Neural cell (in vitro differentiated cells): ENCODE results near the gene ECI1. TPM values are rescaled to one million over a fixed set of nuclear protein-coding genes. Genes with fewer than 3 reads are reported as not detected.

Source experiments
- H2AFZ ChIP-seq: fragments of 200-600, 300-800 bp; sonication (generic), shearing (Covaris generic); 2 replicates; pipeline ENCODE4 v1.6.0; 2014; ENCODE audit warnings: low read depth, mild to moderate bottlenecking, antibody characterized with exemption, low read length, moderate library complexity
- H3F3A ChIP-seq: fragments of 200-600 bp; shearing (Covaris generic); 2 replicates; pipeline ENCODE4 v1.6.1; 2016; ENCODE audit warnings: mild to moderate bottlenecking, moderate library complexity, mixed read lengths, antibody characterized with exemption, low read length; ENCODE audit not compliant: insufficient read depth, poor library complexity, severe bottlenecking
- H3K27ac ChIP-seq: fragments of 200-600, 300-800 bp; sonication (generic), shearing (Covaris generic); 2 replicates; pipeline ENCODE4 v1.5.1; 2014; ENCODE audit warnings: mild to moderate bottlenecking, low read length, moderate library complexity
- H3K27me3 ChIP-seq: fragments of 300-800, 200-600 bp; sonication (generic), shearing (Covaris generic); 2 replicates; pipeline ENCODE4 v1.6.0; 2014; ENCODE audit warnings: mild to moderate bottlenecking, low read depth, low read length, moderate library complexity; ENCODE audit not compliant: insufficient read depth
- H3K36me3 ChIP-seq: fragments of 300-800, 200-600 bp; sonication (generic), shearing (Covaris generic); 2 replicates; pipeline ENCODE4 v1.5.1; 2014; ENCODE audit warnings: mild to moderate bottlenecking, antibody characterized with exemption, low read length, moderate library complexity; ENCODE audit not compliant: insufficient read depth
- H3K4me2 ChIP-seq: fragments of 300-800, 200-600 bp; sonication (generic), shearing (Covaris generic); 2 replicates; pipeline ENCODE4 v1.6.0; 2014; ENCODE audit warnings: mild to moderate bottlenecking, low read length
- H3K4me3 ChIP-seq: fragments of 300-800, 200-600 bp; sonication (generic), shearing (Covaris generic); 2 replicates; pipeline ENCODE4 v1.5.1; 2014; ENCODE audit warnings: mild to moderate bottlenecking, low read length, moderate library complexity
- H3K79me2 ChIP-seq: fragments of 200-600 bp; shearing (Covaris generic); replicated peaks from 2 replicates; pipeline ENCODE4 v1.6.0; 2014; ENCODE audit warnings: mild to moderate bottlenecking, low read length, moderate library complexity; ENCODE audit not compliant: insufficient read depth
- H3K9ac ChIP-seq: fragments of 300-800, 200-600 bp; sonication (generic), shearing (Covaris generic); 2 replicates; pipeline ENCODE4 v1.6.1; 2016; ENCODE audit warnings: mild to moderate bottlenecking, low read length, mixed read lengths
- H3K9me2 ChIP-seq: fragments of 200-600 bp; shearing (Covaris generic); 2 replicates; pipeline ENCODE4 v1.6.1; 2016; ENCODE audit warnings: mild to moderate bottlenecking, low read length, mixed read lengths; ENCODE audit not compliant: insufficient read depth
- H3K9me3 ChIP-seq: fragments of 200-600, 300-800 bp; sonication (generic), shearing (Covaris generic); 2 replicates; pipeline ENCODE4 v1.6.1; 2016; ENCODE audit warnings: mild to moderate bottlenecking, mixed run types, low read length, moderate library complexity, mixed read lengths
- H4K20me1 ChIP-seq: fragments of 200-600 bp; shearing (Covaris generic); 2 replicates; pipeline ENCODE4 v1.6.1; 2016; ENCODE audit warnings: mild to moderate bottlenecking, mixed run types; ENCODE audit not compliant: insufficient read depth
- EP300 ChIP-seq: fragments of 450-650 bp; conservative IDR thresholded peaks from 2 replicates; pipeline ENCODE4 v1.6.1; 2014; ENCODE audit warnings: antibody characterized with exemption, mild to moderate bottlenecking, moderate library complexity; ENCODE audit not compliant: poor library complexity, severe bottlenecking
- EZH2 ChIP-seq: fragments of 200-600, 300-800 bp; shearing (Covaris generic), sonication (generic); IDR thresholded peaks from 2 replicates; pipeline ENCODE4 v1.6.1; 2014; ENCODE audit warnings: antibody characterized with exemption, low read length, borderline replicate concordance, mild to moderate bottlenecking; ENCODE audit not compliant: insufficient read depth, poor library complexity, severe bottlenecking
- MXI1 ChIP-seq: fragments of 450-650 bp; conservative IDR thresholded peaks from 2 replicates; pipeline ENCODE4 v1.6.1; 2014; ENCODE audit warnings: antibody characterized with exemption, mild to moderate bottlenecking; ENCODE audit not compliant: poor library complexity, severe bottlenecking
- POLR2AphosphoS5 ChIP-seq: IDR thresholded peaks from 2 replicates; pipeline ENCODE4 v1.6.1; 2012
- RAD21 ChIP-seq: fragments of 450-650 bp; conservative IDR thresholded peaks from 2 replicates; pipeline ENCODE4 v1.6.1; 2014; ENCODE audit warnings: antibody characterized with exemption, mild to moderate bottlenecking, moderate library complexity
- SMC3 ChIP-seq: fragments of 450-650 bp; conservative IDR thresholded peaks from 2 replicates; pipeline ENCODE4 v1.6.1; 2014; ENCODE audit warnings: antibody characterized with exemption, mild to moderate bottlenecking, moderate library complexity; ENCODE audit not compliant: poor library complexity
- TAF1 ChIP-seq: IDR thresholded peaks from 2 replicates; pipeline ENCODE4 v1.6.1; 2012; ENCODE audit warnings: low read depth
- polyA plus RNA-seq: library from polyadenylated mRNA; depleted of rRNA; stranded (reverse); fragments of >200 nt; gene quantifications from 2 replicates; pipeline ENCODE4 v1.2.3, GENCODE V29; 2014
- TF ChIP-seq, protein P1 (sequence below): IDR thresholded peaks from 2 replicates; pipeline ENCODE4 v1.6.1; 2012; ENCODE audit warnings: borderline replicate concordance
- TF ChIP-seq, protein P2 (sequence below): fragments of 450-650 bp; IDR thresholded peaks from 2 replicates; pipeline ENCODE4 v1.5.1; 2014; ENCODE audit warnings: antibody characterized with exemption, mild to moderate bottlenecking, moderate library complexity; ENCODE audit not compliant: poor library complexity, severe bottlenecking

ECI1 gene
- polyA plus RNA-seq, 1 donor from 2014 or later = 35.3 TPM

- H2AFZ ChIP-seq = no peak overlapping the region
- no peaks in the 10 kb centered on the region for H3K36me3 ChIP-seq
These were observed 37.9 kb upstream of the ECI1 start for GRCh38 chr16:2289282-2289681.

DNA sequence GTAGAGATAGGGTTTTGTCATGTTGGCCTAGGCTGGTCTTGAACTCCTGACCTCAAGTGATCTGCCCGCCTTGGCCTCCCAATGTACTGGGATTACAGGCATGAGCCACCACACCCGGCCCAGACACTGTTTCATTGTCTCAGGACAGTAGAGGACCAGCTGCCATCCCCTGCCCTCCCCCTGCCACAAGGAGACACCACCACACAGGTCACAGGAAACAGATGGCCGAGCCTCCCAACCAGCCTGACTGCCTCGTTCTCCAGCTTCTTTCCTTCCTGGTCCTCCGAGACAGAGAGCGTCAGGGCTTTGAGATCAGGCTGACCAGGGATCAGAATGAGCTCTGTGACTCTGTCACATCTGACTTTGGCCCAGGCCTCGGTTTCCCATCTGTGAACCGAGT is 37.3 kb upstream of the ECI1 start:
- H3K36me3 ChIP-seq = no peaks in the 10 kb centered on the region
- H4K20me1 ChIP-seq = no peaks in the 10 kb centered on the region
- H3K4me3 ChIP-seq = no peak overlapping the region
- TF ChIP-seq SMC3 = no peak
- TF ChIP-seq, protein P1, sequence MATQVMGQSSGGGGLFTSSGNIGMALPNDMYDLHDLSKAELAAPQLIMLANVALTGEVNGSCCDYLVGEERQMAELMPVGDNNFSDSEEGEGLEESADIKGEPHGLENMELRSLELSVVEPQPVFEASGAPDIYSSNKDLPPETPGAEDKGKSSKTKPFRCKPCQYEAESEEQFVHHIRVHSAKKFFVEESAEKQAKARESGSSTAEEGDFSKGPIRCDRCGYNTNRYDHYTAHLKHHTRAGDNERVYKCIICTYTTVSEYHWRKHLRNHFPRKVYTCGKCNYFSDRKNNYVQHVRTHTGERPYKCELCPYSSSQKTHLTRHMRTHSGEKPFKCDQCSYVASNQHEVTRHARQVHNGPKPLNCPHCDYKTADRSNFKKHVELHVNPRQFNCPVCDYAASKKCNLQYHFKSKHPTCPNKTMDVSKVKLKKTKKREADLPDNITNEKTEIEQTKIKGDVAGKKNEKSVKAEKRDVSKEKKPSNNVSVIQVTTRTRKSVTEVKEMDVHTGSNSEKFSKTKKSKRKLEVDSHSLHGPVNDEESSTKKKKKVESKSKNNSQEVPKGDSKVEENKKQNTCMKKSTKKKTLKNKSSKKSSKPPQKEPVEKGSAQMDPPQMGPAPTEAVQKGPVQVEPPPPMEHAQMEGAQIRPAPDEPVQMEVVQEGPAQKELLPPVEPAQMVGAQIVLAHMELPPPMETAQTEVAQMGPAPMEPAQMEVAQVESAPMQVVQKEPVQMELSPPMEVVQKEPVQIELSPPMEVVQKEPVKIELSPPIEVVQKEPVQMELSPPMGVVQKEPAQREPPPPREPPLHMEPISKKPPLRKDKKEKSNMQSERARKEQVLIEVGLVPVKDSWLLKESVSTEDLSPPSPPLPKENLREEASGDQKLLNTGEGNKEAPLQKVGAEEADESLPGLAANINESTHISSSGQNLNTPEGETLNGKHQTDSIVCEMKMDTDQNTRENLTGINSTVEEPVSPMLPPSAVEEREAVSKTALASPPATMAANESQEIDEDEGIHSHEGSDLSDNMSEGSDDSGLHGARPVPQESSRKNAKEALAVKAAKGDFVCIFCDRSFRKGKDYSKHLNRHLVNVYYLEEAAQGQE = no peak
- no peak for TF ChIP-seq EZH2
- TF ChIP-seq, protein P2, sequence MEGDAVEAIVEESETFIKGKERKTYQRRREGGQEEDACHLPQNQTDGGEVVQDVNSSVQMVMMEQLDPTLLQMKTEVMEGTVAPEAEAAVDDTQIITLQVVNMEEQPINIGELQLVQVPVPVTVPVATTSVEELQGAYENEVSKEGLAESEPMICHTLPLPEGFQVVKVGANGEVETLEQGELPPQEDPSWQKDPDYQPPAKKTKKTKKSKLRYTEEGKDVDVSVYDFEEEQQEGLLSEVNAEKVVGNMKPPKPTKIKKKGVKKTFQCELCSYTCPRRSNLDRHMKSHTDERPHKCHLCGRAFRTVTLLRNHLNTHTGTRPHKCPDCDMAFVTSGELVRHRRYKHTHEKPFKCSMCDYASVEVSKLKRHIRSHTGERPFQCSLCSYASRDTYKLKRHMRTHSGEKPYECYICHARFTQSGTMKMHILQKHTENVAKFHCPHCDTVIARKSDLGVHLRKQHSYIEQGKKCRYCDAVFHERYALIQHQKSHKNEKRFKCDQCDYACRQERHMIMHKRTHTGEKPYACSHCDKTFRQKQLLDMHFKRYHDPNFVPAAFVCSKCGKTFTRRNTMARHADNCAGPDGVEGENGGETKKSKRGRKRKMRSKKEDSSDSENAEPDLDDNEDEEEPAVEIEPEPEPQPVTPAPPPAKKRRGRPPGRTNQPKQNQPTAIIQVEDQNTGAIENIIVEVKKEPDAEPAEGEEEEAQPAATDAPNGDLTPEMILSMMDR = no peak
- no peak for TF ChIP-seq TAF1
- no peak for TF ChIP-seq RAD21
- no peak for TF ChIP-seq EP300
- TF ChIP-seq MXI1 = no peak
- H3K9me2 ChIP-seq = no peaks in the 10 kb centered on the region
- H3K9me3 ChIP-seq = no peaks in the 10 kb centered on the region
- no peak overlapping the region for H3K27ac ChIP-seq
- no peaks in the 10 kb centered on the region for H3K27me3 ChIP-seq
- no peak overlapping the region for H2AFZ ChIP-seq
- H3K9ac ChIP-seq = no peak overlapping the region
- no peak overlapping the region for H3K4me2 ChIP-seq
- no peaks in the 10 kb centered on the region for H3K79me2 ChIP-seq
- no peaks in the 10 kb centered on the region for H3F3A ChIP-seq

More at GRCh38 chr16:2289282-2289681, 37.9 kb upstream of the ECI1 start:
- Histone ChIP-seq H3K4me2 (no peak overlapping the region), H4K20me1 (no peaks in the 10 kb centered on the region), H3K79me2 (no peaks in the 10 kb centered on the region), H3K9me3 (no peaks in the 10 kb centered on the region), H3F3A (no peaks in the 10 kb centered on the region), H3K4me3 (no peak overlapping the region), H3K27me3 (no peaks in the 10 kb centered on the region), H3K9ac (no peak overlapping the region), H3K9me2 (no peaks in the 10 kb centered on the region), H3K27ac (no peak overlapping the region)
- TF ChIP-seq, protein P2 = no peak
- no peak for TF ChIP-seq EP300
- no peak for TF ChIP-seq EZH2
- TF ChIP-seq, protein P1 = no peak
- TF ChIP-seq RAD21 = no peak
- TF ChIP-seq POLR2AphosphoS5 = no peak
- TF ChIP-seq TAF1 = no peak
- no peak for TF ChIP-seq MXI1
- TF ChIP-seq SMC3 = no peak
